SK-N-SH (cell line): ENCODE results near the gene PYGB.

ENCODE experiments used
- CTCF ChIP-seq: fragments of 200-600 bp; sonication (generic); IDR thresholded peaks from 2 replicates; pipeline ENCODE4 v1.6.1; 2017; ENCODE audit warnings: antibody characterized with exemption, mild to moderate bottlenecking, moderate library complexity
- FOSL2 ChIP-seq: IDR thresholded peaks from 2 replicates; pipeline ENCODE4 v1.4.0; 2012; ENCODE audit warnings: low read depth, mild to moderate bottlenecking, moderate library complexity, borderline replicate concordance
- FOXM1 ChIP-seq: IDR thresholded peaks from 2 replicates; pipeline ENCODE4 v1.4.0; 2012; ENCODE audit warnings: low read depth, mild to moderate bottlenecking
- GABPA ChIP-seq: IDR thresholded peaks from 2 replicates; pipeline ENCODE4 v1.4.0; 2012; ENCODE audit warnings: low read depth, mild to moderate bottlenecking
- POLR2AphosphoS5 ChIP-seq: IDR thresholded peaks from 2 replicates; pipeline ENCODE4 v1.6.1; 2012; ENCODE audit warnings: low read depth, low read length
- REST ChIP-seq: IDR thresholded peaks from 2 replicates; pipeline ENCODE4 v1.6.1; 2012; ENCODE audit warnings: mild to moderate bottlenecking, low read depth, low read length, moderate library complexity
- TAF1 ChIP-seq: IDR thresholded peaks from 2 replicates; pipeline ENCODE4 v1.6.1; 2012; ENCODE audit warnings: low read depth, mild to moderate bottlenecking, low read length, moderate library complexity, borderline replicate concordance
- ZBTB33 ChIP-seq: IDR thresholded peaks from 2 replicates; pipeline ENCODE4 v1.4.0; 2012; ENCODE audit warnings: low read depth, borderline replicate concordance
- TF ChIP-seq, protein P1 (sequence below): fragments of 150-350 bp; IDR thresholded peaks from 2 replicates; pipeline ENCODE4 v1.6.1; 2017; ENCODE audit warnings: antibody characterized with exemption, low read length, low read depth, borderline replicate concordance
- TF ChIP-seq, protein P2 (sequence below): IDR thresholded peaks from 2 replicates; pipeline ENCODE4 v1.4.0; 2012; ENCODE audit warnings: low read depth

- TF ChIP-seq POLR2AphosphoS5, result no peak
- TF ChIP-seq, protein P1, sequence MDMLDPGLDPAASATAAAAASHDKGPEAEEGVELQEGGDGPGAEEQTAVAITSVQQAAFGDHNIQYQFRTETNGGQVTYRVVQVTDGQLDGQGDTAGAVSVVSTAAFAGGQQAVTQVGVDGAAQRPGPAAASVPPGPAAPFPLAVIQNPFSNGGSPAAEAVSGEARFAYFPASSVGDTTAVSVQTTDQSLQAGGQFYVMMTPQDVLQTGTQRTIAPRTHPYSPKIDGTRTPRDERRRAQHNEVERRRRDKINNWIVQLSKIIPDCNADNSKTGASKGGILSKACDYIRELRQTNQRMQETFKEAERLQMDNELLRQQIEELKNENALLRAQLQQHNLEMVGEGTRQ, result no peak
- TF ChIP-seq ZBTB33, result no peak
- TF ChIP-seq, protein P2, sequence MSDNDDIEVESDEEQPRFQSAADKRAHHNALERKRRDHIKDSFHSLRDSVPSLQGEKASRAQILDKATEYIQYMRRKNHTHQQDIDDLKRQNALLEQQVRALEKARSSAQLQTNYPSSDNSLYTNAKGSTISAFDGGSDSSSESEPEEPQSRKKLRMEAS, result no peak
- TF ChIP-seq CTCF, result no peak
- no peak for TF ChIP-seq FOXM1
- TF ChIP-seq FOSL2, result no peak
- no peak for TF ChIP-seq GABPA
- no peak for TF ChIP-seq REST
- TF ChIP-seq TAF1, result no peak
Observed at GRCh38 chr20:25253606-25254275, 5.9 kb downstream of the PYGB start.
